ENCODE results near the gene PPP2R3C. TPM values are rescaled to one million over a fixed set of nuclear protein-coding genes. Genes with fewer than 3 reads are reported as not detected.

The PPP2R3C gene
- polyA plus RNA-seq, 1 donor from 2014 or later: 91.4 TPM

- H2AFZ ChIP-seq (ENCODE audit: low read depth, low read length): no peak overlapping the region
- no peaks in the 10 kb centered on the region for H3K9me3 ChIP-seq (ENCODE audit: low read length)
- H3K9me2 ChIP-seq (ENCODE audit: insufficient read depth, low read length): no peaks in the 10 kb centered on the region
- no peak overlapping the region for H3K9ac ChIP-seq (ENCODE audit: low read length)
- peaks cover 4% of the 10 kb centered on the region for H3K79me2 ChIP-seq (replicated peaks; ENCODE audit: insufficient read depth, low read length)
- no peak overlapping the region for H3K4me3 ChIP-seq (ENCODE audit: low read length)
- H3K4me2 ChIP-seq (ENCODE audit: low read length): no peak overlapping the region
- TF ChIP-seq SMC3 (conservative IDR thresholded peaks at IDR 0.05; ENCODE audit: poor library complexity): no peak
- TF ChIP-seq EP300 (conservative IDR thresholded peaks at IDR 0.05; ENCODE audit: poor library complexity, severe bottlenecking): no peak
- TF ChIP-seq POLR2AphosphoS5 (IDR thresholded peaks at IDR 0.05): no peak
- TF ChIP-seq TAF1 (IDR thresholded peaks at IDR 0.05; ENCODE audit: low read depth): no peak
- TF ChIP-seq EZH2 (IDR thresholded peaks at IDR 0.05; ENCODE audit: borderline replicate concordance, insufficient read depth, low read length, poor library complexity, severe bottlenecking): no peak
- no peak for TF ChIP-seq RAD21 (conservative IDR thresholded peaks at IDR 0.05)
- no peaks in the 10 kb centered on the region for H3F3A ChIP-seq (ENCODE audit: insufficient read depth, low read length, poor library complexity, severe bottlenecking)
- no peak overlapping the region for H3K27ac ChIP-seq (ENCODE audit: low read length)
- H4K20me1 ChIP-seq (ENCODE audit: insufficient read depth): no peaks in the 10 kb centered on the region
- no peaks in the 10 kb centered on the region for H3K27me3 ChIP-seq (ENCODE audit: insufficient read depth, low read depth, low read length)
- no peaks in the 10 kb centered on the region for H3K36me3 ChIP-seq (ENCODE audit: insufficient read depth, low read length)
These were observed 69.2 kb downstream of the PPP2R3C start for GRCh38 chr14:35052637-35053036.

- Histone ChIP-seq H2AFZ (ENCODE audit: low read depth, low read length) (no peak overlapping the region), H3K4me3 (ENCODE audit: low read length) (no peak overlapping the region), H3K79me2 (replicated peaks; ENCODE audit: insufficient read depth, low read length) (peaks cover 5% of the 10 kb centered on the region), H3K36me3 (ENCODE audit: insufficient read depth, low read length) (no peaks in the 10 kb centered on the region), H3K9me2 (ENCODE audit: insufficient read depth, low read length) (no peaks in the 10 kb centered on the region), H3K27me3 (ENCODE audit: insufficient read depth, low read depth, low read length) (no peaks in the 10 kb centered on the region), H3K9ac (ENCODE audit: low read length) (no peak overlapping the region), H3K4me2 (ENCODE audit: low read length) (no peak overlapping the region), H3K27ac (ENCODE audit: low read length) (no peak overlapping the region), H3K9me3 (ENCODE audit: low read length) (no peaks in the 10 kb centered on the region), H3F3A (ENCODE audit: insufficient read depth, low read length, poor library complexity, severe bottlenecking) (no peaks in the 10 kb centered on the region), H4K20me1 (ENCODE audit: insufficient read depth) (no peaks in the 10 kb centered on the region)
- no peak for TF ChIP-seq REST (IDR thresholded peaks at IDR 0.05; ENCODE audit: borderline replicate concordance)
- no peak for TF ChIP-seq SMC3 (conservative IDR thresholded peaks at IDR 0.05; ENCODE audit: poor library complexity)
- no peak for TF ChIP-seq POLR2AphosphoS5 (IDR thresholded peaks at IDR 0.05)
- TF ChIP-seq TAF1 (IDR thresholded peaks at IDR 0.05; ENCODE audit: low read depth): no peak
- no peak for TF ChIP-seq RAD21 (conservative IDR thresholded peaks at IDR 0.05)
- no peak for TF ChIP-seq EZH2 (IDR thresholded peaks at IDR 0.05; ENCODE audit: borderline replicate concordance, insufficient read depth, low read length, poor library complexity, severe bottlenecking)
- no peak for TF ChIP-seq EP300 (conservative IDR thresholded peaks at IDR 0.05; ENCODE audit: poor library complexity, severe bottlenecking)
- no peak for TF ChIP-seq MXI1 (conservative IDR thresholded peaks at IDR 0.05; ENCODE audit: poor library complexity, severe bottlenecking)
- TF ChIP-seq CTCF (IDR thresholded peaks at IDR 0.05; ENCODE audit: poor library complexity, severe bottlenecking): no peak
These were observed 70.0 kb downstream of the PPP2R3C start for GRCh38 chr14:35051796-35052195.
